Stimulated activated CD8-positive, alpha-beta memory T cell treated with anti-CD3 and anti-CD28 coated beads, Interleukin-4, amount 100 ng/mL, for 4 hours (primary cell): ENCODE measurements around the gene OR4M1.
"Not testable (repeated sequence)": the region's sequence is repeated elsewhere in the genome, so short reads cannot be mapped to it uniquely, and the experiment has no call there.

Experiments used
- DNase-seq, 2 donors: peaks; one replicate each; pipeline ENCODE4 v3.0.0-alpha.2; 2020; ENCODE audit warnings: low read depth in 2 of 2, low spot score in 1 of 2

Gene OR4M1

GRCh38 chr14:19821016-19821415, 47.7 kb downstream of the OR4M1 start:
- DNase-seq: not testable (repeated sequence)

DNA sequence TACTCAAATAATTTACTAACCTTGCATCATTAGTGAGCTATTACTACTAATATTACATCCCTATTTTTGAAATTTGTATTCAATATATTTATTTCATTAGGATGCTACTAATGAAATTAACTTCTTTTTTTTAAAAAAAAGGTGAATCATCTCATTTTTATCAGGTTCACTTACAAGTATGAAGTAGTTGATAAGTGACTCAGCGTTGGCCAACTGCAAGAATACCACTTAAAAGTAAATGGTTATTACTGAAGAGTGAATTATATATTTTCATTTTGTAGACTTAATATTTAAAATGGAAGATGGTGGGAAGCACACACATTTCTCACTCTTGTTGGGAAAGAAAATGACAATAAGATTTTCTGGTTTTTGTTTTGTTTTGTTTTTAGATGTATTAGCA, 49.9 kb downstream of the OR4M1 start:
- no peak for DNase-seq

GRCh38 chr14:19823765-19824164, 50.5 kb downstream of the OR4M1 start:
- no peak for DNase-seq

DNA sequence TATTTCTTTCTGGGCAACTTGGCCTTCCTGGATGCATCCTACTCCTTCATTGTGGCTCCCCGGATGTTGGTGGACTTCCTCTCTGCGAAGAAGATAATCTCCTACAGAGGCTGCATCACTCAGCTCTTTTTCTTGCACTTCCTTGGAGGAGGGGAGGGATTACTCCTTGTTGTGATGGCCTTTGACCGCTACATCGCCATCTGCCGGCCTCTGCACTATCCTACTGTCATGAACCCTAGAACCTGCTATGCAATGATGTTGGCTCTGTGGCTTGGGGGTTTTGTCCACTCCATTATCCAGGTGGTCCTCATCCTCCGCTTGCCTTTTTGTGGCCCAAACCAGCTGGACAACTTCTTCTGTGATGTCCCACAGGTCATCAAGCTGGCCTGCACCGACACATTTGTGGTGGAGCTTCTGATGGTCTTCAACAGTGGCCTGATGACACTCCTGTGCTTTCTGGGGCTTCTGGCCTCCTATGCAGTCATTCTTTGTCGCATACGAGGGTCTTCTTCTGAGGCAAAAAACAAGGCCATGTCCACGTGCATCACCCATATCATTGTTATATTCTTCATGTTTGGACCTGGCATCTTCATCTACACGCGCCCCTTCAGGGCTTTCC, 54.4 kb downstream of the OR4M1 start:
- DNase-seq: not testable (repeated sequence)

DNA sequence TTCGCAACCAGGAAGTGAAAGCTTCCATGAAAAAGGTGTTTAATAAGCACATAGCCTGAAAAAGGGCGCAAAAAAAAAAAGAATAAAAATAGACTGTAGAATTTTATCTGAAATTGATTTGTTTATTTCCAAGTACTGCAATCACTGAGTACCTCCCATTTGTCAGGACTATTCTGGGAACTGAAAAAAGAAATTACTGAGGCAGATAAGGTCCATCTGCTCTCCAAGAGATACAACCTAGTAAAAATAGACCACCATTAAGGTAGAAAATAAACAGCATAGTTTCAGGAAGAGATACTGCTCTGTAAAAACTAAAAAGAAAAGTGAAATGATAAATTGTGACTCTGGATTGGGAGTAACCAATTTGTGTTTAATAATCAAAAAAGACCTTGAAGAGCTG, 55.0 kb downstream of the OR4M1 start:
- no peak for DNase-seq
